Measurements from ENCODE around the gene TRPM7.
"Not testable (repeated sequence)": the region's sequence is repeated elsewhere in the genome, so short reads cannot be mapped to it uniquely, and the experiment has no call there.

Gene TRPM7

GRCh38 chr15:50707878-50708427 is 21.4 kb upstream of the TRPM7 start:
- no peaks in the 10 kb centered on the region for H3K4me1 Mint-ChIP-seq
- H3K4me3 Mint-ChIP-seq, result no peak overlapping the region
- TF ChIP-seq, protein P1, sequence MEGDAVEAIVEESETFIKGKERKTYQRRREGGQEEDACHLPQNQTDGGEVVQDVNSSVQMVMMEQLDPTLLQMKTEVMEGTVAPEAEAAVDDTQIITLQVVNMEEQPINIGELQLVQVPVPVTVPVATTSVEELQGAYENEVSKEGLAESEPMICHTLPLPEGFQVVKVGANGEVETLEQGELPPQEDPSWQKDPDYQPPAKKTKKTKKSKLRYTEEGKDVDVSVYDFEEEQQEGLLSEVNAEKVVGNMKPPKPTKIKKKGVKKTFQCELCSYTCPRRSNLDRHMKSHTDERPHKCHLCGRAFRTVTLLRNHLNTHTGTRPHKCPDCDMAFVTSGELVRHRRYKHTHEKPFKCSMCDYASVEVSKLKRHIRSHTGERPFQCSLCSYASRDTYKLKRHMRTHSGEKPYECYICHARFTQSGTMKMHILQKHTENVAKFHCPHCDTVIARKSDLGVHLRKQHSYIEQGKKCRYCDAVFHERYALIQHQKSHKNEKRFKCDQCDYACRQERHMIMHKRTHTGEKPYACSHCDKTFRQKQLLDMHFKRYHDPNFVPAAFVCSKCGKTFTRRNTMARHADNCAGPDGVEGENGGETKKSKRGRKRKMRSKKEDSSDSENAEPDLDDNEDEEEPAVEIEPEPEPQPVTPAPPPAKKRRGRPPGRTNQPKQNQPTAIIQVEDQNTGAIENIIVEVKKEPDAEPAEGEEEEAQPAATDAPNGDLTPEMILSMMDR (IDR thresholded peaks at IDR 0.05), result no peak
- no peak for DNase-seq
- H3K9me3 Mint-ChIP-seq, result no peaks in the 10 kb centered on the region
- H3K27ac Mint-ChIP-seq, result no peak overlapping the region
- H3K27me3 Mint-ChIP-seq (ENCODE audit: low read depth, poor library complexity), result no peaks in the 10 kb centered on the region
- peaks cover 30% of the 10 kb centered on the region for H3K36me3 Mint-ChIP-seq (ENCODE audit: low read depth)

DNA sequence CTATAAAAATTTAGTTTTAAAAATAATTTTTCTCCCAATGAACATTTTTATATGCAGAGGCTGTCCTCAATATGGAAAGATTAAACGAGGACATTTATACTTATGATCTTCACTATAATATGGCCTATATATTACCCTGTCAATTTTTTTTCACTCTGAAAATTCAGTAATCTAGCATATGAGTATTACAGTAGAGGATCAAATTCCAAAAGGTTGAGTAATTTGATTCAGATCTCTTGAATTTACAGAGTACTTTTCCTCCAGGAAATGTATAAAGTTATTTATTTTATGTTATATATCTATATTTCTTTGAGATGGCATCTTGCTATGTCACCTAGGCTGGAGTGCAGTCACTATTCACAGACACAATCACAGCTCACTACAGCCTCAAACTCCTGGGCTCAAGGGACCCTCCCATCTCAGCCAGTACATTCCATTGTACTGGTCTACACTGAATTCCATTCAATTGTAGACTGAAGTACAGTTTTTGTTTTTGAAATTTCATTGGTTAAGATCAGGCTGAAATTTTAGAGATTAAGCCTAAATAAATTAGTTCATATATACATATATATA is 16.3 kb upstream of the TRPM7 start:
- H3K27ac Mint-ChIP-seq, result no peak overlapping the region
- no peaks in the 10 kb centered on the region for H3K4me1 Mint-ChIP-seq
- H3K9me3 Mint-ChIP-seq, result no peaks in the 10 kb centered on the region

DNA sequence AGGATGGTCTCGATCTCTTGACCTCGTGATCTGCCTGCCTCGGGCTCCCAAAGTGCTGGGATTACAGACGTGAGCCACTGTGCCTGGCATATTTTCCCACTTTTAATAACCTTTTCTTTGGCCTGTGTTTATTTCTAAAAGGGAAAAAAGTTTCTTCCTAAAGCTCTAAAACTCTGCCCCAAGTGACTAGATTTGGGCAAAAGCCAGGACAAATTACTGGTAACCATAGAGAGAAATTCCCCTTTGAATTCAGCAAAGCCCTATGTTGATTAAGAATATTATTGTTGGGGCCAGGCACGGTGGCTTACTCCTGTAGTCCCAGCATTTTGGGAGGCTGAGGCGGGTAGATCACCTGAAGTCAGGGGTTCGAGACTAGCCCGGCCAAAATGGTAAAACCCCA is 11.5 kb upstream of the TRPM7 start:
- DNase-seq, result no peak
- Mint-ChIP-seq H3K27ac (no peak overlapping the region), H3K9me3 (no peaks in the 10 kb centered on the region), H3K27me3 (ENCODE audit: low read depth, poor library complexity) (peaks cover 3% of the 10 kb centered on the region), H3K36me3 (ENCODE audit: low read depth) (peaks cover 5% of the 10 kb centered on the region), H3K4me1 (no peaks in the 10 kb centered on the region), H3K4me3 (no peak overlapping the region)
- TF ChIP-seq, protein P1 (IDR thresholded peaks at IDR 0.05), result no peak

More for the DNA sequence above, 16.3 kb upstream of the TRPM7 start:
- Mint-ChIP-seq H3K36me3 (ENCODE audit: low read depth) (peaks cover 32% of the 10 kb centered on the region), H3K4me3 (no peak overlapping the region), H3K27me3 (ENCODE audit: low read depth, poor library complexity) (peaks cover 3% of the 10 kb centered on the region)
- TF ChIP-seq, protein P1 (IDR thresholded peaks at IDR 0.05), result no peak
- no peak for DNase-seq

GRCh38 chr15:50697109-50697797 is 10.7 kb upstream of the TRPM7 start:
- TF ChIP-seq, protein P1 (IDR thresholded peaks at IDR 0.05), result no peak
- no peak for DNase-seq
- H3K4me1 Mint-ChIP-seq, result no peaks in the 10 kb centered on the region
- peaks cover 5% of the 10 kb centered on the region for H3K36me3 Mint-ChIP-seq (ENCODE audit: low read depth)
- H3K4me3 Mint-ChIP-seq, result no peak overlapping the region
- no peak overlapping the region for H3K27ac Mint-ChIP-seq
- no peaks in the 10 kb centered on the region for H3K9me3 Mint-ChIP-seq
- peaks cover 3% of the 10 kb centered on the region for H3K27me3 Mint-ChIP-seq (ENCODE audit: low read depth, poor library complexity)

DNA sequence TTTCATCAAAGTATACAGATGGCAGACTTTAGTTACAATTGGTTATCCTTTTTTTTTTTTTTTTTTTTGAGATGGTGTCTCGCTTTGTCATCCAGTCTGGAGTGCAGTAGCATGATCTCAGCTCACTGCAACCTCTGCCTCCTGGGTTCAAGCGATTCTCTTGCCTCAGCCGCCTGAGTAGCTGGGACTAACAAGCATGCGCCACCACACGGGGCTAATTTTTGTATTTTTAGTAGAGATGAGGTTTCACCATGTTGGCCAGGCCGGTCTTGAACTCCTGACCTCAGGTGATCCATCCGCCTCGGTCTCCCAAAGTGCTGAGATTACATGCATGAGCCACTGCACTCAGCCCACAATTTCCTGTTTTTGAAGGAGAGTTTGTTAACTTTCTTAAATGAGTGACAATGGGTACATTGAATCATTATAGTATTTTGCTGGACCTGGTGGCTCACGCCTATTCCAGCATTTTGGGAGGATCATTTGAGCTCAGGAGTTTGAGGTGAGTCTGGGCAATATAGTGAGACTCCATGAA is 8.1 kb upstream of the TRPM7 start:
- H3K27me3 Mint-ChIP-seq (ENCODE audit: low read depth, poor library complexity); H3K27ac Mint-ChIP-seq; H3K4me3 Mint-ChIP-seq; H3K9me3 Mint-ChIP-seq; H3K36me3 Mint-ChIP-seq (ENCODE audit: low read depth); H3K4me1 Mint-ChIP-seq; DNase-seq: not testable (repeated sequence)

DNA sequence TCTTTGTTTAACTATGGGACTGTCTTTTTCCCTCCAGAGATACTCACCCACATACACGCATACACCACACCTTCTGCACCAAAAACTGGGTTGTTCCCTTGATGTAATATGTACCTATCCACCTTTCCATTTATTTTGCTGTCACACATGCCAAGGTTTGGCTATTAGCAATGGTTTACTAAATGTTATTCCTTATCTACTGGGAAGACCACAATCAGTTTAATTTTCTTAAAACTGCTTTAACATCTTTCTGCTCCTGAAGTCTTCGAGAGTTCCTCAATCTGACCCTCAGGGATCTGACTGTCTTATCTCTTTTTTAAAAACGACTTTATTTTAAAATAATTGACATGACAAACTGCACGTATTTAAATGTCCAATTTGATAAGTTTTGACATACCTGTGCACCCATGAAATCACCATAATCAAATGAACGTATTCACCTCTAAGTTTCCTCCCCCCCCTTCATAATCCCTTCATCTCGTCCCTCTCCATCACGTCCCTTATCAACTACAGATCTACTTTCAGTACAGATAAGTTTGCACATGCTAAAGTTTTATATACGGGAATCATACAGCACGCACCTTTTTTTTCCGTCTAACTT is 805 bp upstream of the TRPM7 start:
- no peak for DNase-seq
- Mint-ChIP-seq H3K27ac (peak overlapping the region; percentile 91), H3K27me3 (ENCODE audit: low read depth, poor library complexity) (peaks cover 3% of the 10 kb centered on the region), H3K9me3 (no peaks in the 10 kb centered on the region), H3K4me1 (peaks cover 44% of the 10 kb centered on the region), H3K36me3 (ENCODE audit: low read depth) (peaks cover 28% of the 10 kb centered on the region), H3K4me3 (peak overlapping the region; percentile 99)
- TF ChIP-seq, protein P1 (IDR thresholded peaks at IDR 0.05), result no peak
